ENCODE data around the gene CLCN2.

DNA sequence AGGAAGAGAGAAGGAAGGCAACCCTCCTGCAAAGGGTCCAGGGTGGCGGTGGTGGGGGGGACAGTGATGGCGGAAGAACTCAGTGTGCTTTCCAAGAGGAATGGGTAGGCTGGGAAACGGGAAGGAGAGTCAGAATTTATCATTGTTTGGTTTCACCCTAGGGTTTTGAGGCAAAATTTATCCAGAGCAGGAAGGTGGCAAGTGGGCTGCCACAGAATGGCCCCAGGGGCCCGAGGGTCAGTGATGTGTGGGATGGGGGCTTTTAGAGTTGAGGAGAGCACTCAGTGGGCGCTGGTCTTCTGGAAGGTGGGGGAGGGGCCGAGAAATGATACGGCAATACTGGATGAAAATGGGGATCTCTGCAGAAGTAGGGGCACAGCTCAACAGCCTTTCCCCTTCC, 23.4 kb downstream of the CLCN2 start:
- TF ChIP-seq, protein P1, sequence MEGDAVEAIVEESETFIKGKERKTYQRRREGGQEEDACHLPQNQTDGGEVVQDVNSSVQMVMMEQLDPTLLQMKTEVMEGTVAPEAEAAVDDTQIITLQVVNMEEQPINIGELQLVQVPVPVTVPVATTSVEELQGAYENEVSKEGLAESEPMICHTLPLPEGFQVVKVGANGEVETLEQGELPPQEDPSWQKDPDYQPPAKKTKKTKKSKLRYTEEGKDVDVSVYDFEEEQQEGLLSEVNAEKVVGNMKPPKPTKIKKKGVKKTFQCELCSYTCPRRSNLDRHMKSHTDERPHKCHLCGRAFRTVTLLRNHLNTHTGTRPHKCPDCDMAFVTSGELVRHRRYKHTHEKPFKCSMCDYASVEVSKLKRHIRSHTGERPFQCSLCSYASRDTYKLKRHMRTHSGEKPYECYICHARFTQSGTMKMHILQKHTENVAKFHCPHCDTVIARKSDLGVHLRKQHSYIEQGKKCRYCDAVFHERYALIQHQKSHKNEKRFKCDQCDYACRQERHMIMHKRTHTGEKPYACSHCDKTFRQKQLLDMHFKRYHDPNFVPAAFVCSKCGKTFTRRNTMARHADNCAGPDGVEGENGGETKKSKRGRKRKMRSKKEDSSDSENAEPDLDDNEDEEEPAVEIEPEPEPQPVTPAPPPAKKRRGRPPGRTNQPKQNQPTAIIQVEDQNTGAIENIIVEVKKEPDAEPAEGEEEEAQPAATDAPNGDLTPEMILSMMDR (IDR thresholded peaks at IDR 0.05; ENCODE audit: insufficient read depth, low read length): no peak
- TF ChIP-seq POLR2AphosphoS5 (IDR thresholded peaks at IDR 0.05; ENCODE audit: low read depth): no peak
- TF ChIP-seq GABPA (IDR thresholded peaks at IDR 0.05; ENCODE audit: low read depth): no peak
- TF ChIP-seq, protein P2, sequence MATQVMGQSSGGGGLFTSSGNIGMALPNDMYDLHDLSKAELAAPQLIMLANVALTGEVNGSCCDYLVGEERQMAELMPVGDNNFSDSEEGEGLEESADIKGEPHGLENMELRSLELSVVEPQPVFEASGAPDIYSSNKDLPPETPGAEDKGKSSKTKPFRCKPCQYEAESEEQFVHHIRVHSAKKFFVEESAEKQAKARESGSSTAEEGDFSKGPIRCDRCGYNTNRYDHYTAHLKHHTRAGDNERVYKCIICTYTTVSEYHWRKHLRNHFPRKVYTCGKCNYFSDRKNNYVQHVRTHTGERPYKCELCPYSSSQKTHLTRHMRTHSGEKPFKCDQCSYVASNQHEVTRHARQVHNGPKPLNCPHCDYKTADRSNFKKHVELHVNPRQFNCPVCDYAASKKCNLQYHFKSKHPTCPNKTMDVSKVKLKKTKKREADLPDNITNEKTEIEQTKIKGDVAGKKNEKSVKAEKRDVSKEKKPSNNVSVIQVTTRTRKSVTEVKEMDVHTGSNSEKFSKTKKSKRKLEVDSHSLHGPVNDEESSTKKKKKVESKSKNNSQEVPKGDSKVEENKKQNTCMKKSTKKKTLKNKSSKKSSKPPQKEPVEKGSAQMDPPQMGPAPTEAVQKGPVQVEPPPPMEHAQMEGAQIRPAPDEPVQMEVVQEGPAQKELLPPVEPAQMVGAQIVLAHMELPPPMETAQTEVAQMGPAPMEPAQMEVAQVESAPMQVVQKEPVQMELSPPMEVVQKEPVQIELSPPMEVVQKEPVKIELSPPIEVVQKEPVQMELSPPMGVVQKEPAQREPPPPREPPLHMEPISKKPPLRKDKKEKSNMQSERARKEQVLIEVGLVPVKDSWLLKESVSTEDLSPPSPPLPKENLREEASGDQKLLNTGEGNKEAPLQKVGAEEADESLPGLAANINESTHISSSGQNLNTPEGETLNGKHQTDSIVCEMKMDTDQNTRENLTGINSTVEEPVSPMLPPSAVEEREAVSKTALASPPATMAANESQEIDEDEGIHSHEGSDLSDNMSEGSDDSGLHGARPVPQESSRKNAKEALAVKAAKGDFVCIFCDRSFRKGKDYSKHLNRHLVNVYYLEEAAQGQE (IDR thresholded peaks at IDR 0.05; ENCODE audit: insufficient replicate concordance, low read depth): no peak
